Thoracic aorta (tissue), 2 donors: Measurements from ENCODE around the gene FDPS. TPM values are rescaled to one million over a fixed set of nuclear protein-coding genes. Genes with fewer than 3 reads are reported as not detected.

ENCODE experiments used
- ATAC-seq: fragments of 150-250 bp; one replicate; pipeline ENCODE4 v1.8.0; 2017; ENCODE audit warnings: low read depth; ENCODE audit not compliant: insufficient number of reproducible peaks, low FRiP score
- DNase-seq: peaks from one replicate; pipeline ENCODE4 v3.0.0-alpha.2; 2020; ENCODE audit warnings: low spot score
- H3K27ac ChIP-seq, 2 donors: fragments of 200-600 bp; sonication (generic); 1 replicate in 1 of 2; 2 replicates in 1 of 2; pipeline ENCODE4 v1.5.1; 2016; ENCODE audit warnings: mild to moderate bottlenecking in 2 of 2, moderate library complexity in 2 of 2
- H3K27me3 ChIP-seq: fragments of 200-600 bp; sonication (generic); replicated peaks from 2 replicates; pipeline ENCODE4 v1.6.0; 2016; ENCODE audit warnings: mild to moderate bottlenecking; ENCODE audit not compliant: insufficient read depth
- H3K36me3 ChIP-seq: fragments of 200-600 bp; sonication (generic); one replicate; pipeline ENCODE4 v1.5.1; 2016
- H3K4me1 ChIP-seq, 2 donors: fragments of 200-600 bp; sonication (generic); 1 replicate in 1 of 2; 2 replicates in 1 of 2; pipeline versions ENCODE4 v1.5.1 to v1.6.0; 2016; ENCODE audit warnings: low read depth in 2 of 2, mild to moderate bottlenecking in 1 of 2; ENCODE audit not compliant: control insufficient read depth in 1 of 2
- H3K4me3 ChIP-seq: fragments of 200-600 bp; sonication (generic); 2 replicates; pipeline ENCODE4 v1.5.1; 2016; ENCODE audit warnings: mild to moderate bottlenecking
- H3K9me3 ChIP-seq: fragments of 200-600 bp; sonication (generic); 2 replicates; pipeline ENCODE4 v1.5.1; 2016
- total RNA-seq, 2 donors: library from RNA; depleted of rRNA; stranded (reverse); fragments of >200 nt; gene quantifications; one replicate each; pipeline versions ENCODE4 v1.1.0 to v1.2.3, GENCODE V29; 2016
- TF ChIP-seq, protein P1 (sequence below): fragments of 200-600 bp; sonication (generic); IDR thresholded peaks from one replicate; pipeline ENCODE4 v1.5.1; 2019; ENCODE audit warnings: antibody characterized with exemption

Gene FDPS
- 10 to 100 TPM; 57.8 to 68.2 TPM for total RNA-seq

DNA sequence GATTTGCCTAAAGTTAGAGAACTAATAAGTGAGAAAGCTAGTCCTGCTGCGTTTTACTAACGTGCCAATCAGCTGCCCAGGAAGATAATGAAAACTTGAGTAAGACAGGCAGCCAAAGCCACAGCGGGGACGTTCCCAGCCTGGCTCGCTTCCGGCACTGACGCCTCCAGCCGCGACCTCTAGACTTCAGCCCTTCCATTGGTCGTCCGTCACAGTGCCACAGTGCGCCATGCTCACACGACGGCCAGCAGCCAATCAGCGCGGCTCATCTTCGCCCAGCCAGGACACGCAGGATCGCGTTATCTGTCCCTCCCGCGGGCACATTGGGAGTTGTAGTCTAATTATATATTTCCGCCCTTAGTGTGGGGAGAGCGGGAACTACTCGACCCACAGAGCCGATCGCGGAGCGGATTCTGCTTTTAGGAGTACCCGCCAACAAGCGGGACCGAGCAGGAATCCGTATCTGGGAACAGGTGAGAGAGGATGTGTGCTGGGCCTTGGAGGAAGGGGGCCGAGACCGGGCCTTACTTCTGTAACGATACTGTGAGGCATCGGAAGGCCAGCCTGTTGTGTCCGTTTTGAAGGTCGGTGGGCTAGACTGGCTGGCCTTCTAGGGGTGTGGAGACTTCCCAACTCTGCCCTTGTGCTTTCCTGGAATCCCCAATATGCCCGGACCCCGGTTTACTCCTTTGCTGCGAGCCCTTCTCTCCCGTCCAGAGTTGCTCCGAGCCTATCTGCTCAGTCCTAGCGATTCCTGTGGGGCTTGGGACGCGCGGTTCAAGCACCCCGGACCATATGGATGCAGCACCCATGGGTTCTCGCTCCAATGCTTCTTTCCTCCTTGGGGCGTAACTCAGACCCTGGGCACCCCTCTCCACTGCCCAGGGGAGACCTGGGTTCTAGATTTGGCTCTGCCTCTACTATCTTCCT lies at the start of gene FDPS:
TSS of gene FDPS (plus strand) at position 374 of the 930 bp plus-strand sequence. CDS start 924 bp downstream, outside the sequence.
- ATAC-seq (peak; percentile 95), DNase-seq (peak; percentile 94)
- TF ChIP-seq, protein P1, sequence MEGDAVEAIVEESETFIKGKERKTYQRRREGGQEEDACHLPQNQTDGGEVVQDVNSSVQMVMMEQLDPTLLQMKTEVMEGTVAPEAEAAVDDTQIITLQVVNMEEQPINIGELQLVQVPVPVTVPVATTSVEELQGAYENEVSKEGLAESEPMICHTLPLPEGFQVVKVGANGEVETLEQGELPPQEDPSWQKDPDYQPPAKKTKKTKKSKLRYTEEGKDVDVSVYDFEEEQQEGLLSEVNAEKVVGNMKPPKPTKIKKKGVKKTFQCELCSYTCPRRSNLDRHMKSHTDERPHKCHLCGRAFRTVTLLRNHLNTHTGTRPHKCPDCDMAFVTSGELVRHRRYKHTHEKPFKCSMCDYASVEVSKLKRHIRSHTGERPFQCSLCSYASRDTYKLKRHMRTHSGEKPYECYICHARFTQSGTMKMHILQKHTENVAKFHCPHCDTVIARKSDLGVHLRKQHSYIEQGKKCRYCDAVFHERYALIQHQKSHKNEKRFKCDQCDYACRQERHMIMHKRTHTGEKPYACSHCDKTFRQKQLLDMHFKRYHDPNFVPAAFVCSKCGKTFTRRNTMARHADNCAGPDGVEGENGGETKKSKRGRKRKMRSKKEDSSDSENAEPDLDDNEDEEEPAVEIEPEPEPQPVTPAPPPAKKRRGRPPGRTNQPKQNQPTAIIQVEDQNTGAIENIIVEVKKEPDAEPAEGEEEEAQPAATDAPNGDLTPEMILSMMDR, result peak; percentile 37
- peak within 1 kb of the TSS; percentile 89 for H3K4me3 ChIP-seq
- H3K36me3 ChIP-seq, result peaks cover 4% of the 10 kb centered on the region
- H3K9me3 ChIP-seq, result no peaks in the 10 kb centered on the region
- peaks cover 3 to 25% of the 10 kb centered on the region in 2 donors for H3K4me1 ChIP-seq
- peak within 1 kb of the TSS; percentile 76 to 91 for H3K27ac ChIP-seq
- no peaks in the 10 kb centered on the region for H3K27me3 ChIP-seq

DNA sequence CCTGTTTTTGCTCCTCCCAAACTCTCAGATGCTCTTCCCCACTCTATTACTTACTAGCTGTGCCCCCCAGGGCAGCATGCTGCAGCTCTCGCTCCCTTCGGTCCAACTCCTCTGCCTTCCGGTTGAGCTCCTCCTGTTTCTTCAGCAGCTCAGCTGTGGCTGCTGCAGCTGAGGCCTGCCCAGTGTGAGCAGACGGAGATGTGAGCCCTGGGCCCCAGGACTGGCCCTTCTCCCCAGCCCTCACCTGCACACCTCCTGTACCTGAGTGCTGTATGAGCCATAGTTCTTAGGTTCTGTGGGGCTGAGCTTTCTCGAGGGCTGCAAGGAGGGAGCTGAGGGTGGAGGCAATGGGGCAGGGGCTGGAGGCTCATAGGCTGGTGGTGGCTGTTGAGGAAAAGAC lies 48.4 kb upstream of the FDPS start:
- DNase-seq, result no peak
- Histone ChIP-seq H3K4me3 (no peak overlapping the region), H3K36me3 (peaks cover 18% of the 10 kb centered on the region), H3K27me3 (no peaks in the 10 kb centered on the region), H3K4me1 (peaks cover 7 to 33% of the 10 kb centered on the region in 2 donors), H3K27ac (no peak overlapping the region), H3K9me3 (no peaks in the 10 kb centered on the region)
- TF ChIP-seq, protein P1, result no peak
- ATAC-seq, result no peak

DNA sequence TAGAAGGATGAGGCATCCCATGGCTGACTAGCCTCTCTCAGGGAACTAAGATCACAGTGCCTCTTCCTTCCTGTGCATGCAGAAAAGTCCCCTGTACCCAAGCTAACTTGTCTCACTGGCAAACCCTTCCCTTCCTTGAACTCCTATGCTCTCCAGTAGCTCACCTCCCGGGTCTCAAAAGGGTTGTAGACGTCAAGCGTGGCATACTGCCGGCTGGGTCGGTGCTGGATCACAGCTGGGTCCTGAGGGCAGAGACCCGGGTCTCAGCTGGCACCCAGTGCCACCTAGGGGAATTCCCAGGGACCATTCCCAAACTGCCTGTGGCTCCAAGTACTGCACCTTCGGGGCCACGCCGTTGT lies 47.2 kb upstream of the FDPS start:
- H3K27ac ChIP-seq, result peak overlapping the region; percentile 82 to 87
- peaks cover 26% of the 10 kb centered on the region for H3K36me3 ChIP-seq
- H3K4me1 ChIP-seq, result peaks cover 7 to 24% of the 10 kb centered on the region in 2 donors
- TF ChIP-seq, protein P1, result no peak
- peak overlapping the region; percentile 93 for H3K4me3 ChIP-seq
- no peaks in the 10 kb centered on the region for H3K9me3 ChIP-seq
- ATAC-seq (no peak), DNase-seq (no peak)
- no peaks in the 10 kb centered on the region for H3K27me3 ChIP-seq

DNA sequence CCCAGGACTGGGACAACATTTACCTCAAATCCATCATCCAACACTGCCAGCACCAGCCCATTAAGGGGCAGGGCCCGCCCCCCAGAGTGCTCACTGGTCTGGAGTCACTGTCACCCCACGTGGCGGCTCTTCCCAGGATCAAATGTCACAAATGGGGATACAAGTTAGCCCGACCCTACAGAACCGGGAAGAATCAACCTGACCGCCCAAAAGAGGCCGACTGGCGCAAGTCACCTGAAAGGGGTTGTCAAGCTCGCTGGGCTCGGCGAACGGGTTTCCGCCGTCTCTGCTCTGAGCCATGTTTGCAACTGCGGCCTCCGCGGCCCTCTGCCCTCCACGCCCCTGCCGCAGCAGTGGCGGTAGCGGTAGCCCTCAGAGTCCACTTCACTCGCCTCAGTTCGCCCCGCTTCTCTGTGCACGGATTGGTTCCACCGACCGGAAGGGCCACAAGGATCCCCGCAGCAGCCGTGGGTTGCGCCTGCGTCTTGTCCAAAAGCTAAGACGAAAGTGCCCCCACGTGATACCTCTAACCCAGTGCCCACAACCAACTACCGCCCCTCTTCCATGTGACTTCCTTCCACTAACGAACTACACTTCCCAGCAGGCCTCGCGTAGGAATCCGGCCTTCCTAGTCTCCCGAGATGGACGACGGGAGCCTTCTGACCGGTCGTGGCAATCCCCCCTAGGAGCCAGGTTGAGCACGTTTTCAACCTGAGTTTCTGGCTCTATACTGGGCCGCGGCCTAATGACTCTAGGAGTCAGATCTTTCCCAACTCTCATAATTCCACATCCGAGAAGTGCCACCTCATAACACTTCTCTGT lies 46.6 kb upstream of the FDPS start, which contains the start of gene SCAMP3:
TSS of gene SCAMP3 (minus strand) at position 509 of the 822 bp plus-strand sequence. CDS start at position 300, 209 bp downstream.
- H3K36me3 ChIP-seq, result peaks cover 28% of the 10 kb centered on the region
- no peaks in the 10 kb centered on the region for H3K9me3 ChIP-seq
- DNase-seq, result peak; percentile 97
- ATAC-seq, result peak; percentile 100
- TF ChIP-seq, protein P1, result no peak
- peaks cover 7 to 22% of the 10 kb centered on the region in 2 donors for H3K4me1 ChIP-seq
- H3K4me3 ChIP-seq, result peak within 1 kb of the TSS; percentile 93
- H3K27me3 ChIP-seq, result no peaks in the 10 kb centered on the region
- H3K27ac ChIP-seq, result peak within 1 kb of the TSS; percentile 82 to 87

DNA sequence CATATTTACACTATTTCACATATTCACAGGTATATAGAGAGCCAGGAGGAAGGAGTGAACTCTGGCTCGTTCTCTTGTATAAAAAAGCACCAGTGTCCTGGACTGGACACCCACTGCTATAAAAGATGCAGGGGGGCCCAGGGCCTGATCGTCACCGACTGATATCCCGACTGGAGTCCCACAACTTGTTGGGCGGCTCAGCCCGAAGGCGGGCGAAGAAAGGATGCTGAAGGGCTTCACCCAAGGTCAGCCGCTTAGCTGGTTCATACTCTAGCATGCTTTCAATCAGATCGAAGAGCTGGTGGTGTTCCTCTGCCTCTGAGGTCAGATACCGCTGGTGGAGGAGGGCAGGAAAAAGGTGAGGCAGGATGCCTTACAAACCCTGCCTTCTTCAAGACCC lies 45.6 kb upstream of the FDPS start:
- no peaks in the 10 kb centered on the region for H3K27me3 ChIP-seq
- no peaks in the 10 kb centered on the region for H3K9me3 ChIP-seq
- TF ChIP-seq, protein P1, result no peak
- DNase-seq, result no peak
- H3K27ac ChIP-seq, result no peak overlapping the region
- H3K4me1 ChIP-seq, result peaks cover 7 to 22% of the 10 kb centered on the region in 2 donors
- no peak overlapping the region for H3K4me3 ChIP-seq
- peaks cover 35% of the 10 kb centered on the region for H3K36me3 ChIP-seq
- no peak for ATAC-seq
